IPS-18c (cell line): ENCODE measurements around the gene CCDC57.

Experiments used
- H3K4me3 ChIP-seq: 2 replicates; pipeline ENCODE4 v1.7.0; 2013; ENCODE audit warnings: low read depth, mild to moderate bottlenecking, low read length, moderate library complexity; ENCODE audit not compliant: insufficient read depth
- H3K9me3 ChIP-seq: one replicate; pipeline ENCODE4 v1.6.1; 2013; ENCODE audit warnings: mild to moderate bottlenecking, low read length, moderate library complexity; ENCODE audit not compliant: control insufficient read depth, insufficient read depth

CCDC57 gene

DNA sequence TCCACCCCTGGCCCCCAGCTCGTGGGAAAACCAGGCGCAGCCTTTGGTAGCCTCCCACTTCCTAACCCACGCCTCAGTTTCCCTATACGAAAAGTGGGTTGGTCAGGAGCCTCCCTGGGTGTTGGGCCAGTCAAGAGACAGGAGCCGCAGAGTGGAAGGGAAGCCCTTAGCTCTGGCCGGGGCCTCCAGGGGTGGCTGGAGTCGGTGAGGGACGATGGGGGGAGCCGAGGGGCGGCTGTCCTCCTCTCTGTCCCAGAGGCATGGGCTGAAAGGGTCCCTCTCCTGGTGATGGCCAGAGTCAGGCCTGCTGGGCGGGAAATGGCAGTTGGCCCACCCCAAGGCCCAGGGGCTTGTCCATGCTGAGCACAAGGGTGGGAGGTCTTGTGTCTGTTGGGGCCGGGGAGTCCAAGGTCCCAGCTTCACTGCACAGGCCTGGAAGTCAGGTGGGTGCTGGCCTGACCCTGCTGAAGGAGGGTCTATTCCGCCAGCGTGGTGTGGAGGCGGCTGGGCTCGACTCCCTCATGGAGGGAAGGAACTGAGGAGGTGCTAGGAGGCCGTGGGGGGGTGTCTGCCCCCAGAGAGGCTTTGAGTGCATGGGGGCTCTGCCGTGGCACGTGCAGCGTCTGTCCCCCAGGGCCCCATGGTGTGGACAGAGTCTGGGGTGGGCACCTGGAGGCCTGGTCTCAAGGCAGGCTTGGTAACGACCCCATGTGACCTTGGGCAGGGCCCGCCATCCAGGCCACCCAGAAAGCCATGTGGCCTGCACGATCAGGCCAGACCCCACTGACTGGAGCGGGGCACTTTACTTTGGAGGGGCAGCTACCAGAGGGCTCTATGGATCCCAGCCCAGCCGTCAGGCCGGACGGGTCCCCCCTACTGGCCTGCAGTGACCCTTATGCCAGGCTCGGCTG, 17.3 kb upstream of the CCDC57 start:
- Histone ChIP-seq H3K9me3 (no peaks in the 10 kb centered on the region), H3K4me3 (no peak overlapping the region; the same call in 1 of the 2 replicates)

DNA sequence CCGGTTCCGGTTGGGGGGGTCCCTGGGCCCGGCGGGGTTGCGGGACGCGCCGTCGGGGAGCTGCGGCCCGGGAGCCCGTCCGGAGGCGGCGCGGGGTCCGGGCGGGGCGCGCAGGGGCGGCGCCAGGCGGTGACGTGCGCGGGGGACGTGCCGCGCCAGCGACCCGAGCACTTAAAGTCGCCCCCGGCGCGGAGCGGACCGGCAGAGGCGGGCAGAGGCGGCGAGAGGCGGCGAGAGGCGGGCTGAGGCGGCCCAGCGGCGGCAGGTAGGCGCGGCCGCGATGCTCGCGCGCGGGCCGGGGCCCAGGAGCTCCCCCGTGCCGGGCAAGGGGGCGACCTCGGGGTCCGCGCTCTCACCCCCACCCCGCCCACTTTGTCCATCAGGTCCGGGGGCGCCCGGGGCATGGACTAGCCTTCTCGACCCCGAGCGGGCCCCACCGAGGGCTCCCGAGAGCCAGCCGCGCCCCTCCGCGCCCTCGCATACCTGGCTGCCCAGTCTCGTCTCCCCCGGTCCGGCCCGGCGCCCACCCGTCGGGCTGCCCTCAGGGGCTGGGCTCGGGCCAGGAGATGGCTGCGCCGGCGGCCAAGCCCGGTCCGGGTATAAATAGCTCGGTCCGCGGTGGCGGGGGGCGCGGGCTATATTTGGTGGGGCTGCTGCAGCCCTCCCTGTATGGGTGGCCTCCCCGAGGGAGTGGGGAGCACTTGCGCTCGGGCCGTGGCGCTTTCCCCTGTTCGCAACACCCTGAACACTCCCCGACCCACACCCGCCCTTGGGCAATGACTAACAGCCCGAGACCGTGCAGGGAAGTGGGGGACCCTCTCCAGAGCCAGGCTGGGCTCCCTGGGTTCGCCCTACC, 16.4 kb upstream of the CCDC57 start, which contains the start of gene SLC16A3:
SLC16A3 (plus strand) TSS at position 201 of the 856 bp plus-strand sequence. CDS start 6,967 bp downstream, outside the sequence.
- Histone ChIP-seq H3K4me3 (peak within 1 kb of the TSS; percentile 51), H3K9me3 (no peaks in the 10 kb centered on the region)

DNA sequence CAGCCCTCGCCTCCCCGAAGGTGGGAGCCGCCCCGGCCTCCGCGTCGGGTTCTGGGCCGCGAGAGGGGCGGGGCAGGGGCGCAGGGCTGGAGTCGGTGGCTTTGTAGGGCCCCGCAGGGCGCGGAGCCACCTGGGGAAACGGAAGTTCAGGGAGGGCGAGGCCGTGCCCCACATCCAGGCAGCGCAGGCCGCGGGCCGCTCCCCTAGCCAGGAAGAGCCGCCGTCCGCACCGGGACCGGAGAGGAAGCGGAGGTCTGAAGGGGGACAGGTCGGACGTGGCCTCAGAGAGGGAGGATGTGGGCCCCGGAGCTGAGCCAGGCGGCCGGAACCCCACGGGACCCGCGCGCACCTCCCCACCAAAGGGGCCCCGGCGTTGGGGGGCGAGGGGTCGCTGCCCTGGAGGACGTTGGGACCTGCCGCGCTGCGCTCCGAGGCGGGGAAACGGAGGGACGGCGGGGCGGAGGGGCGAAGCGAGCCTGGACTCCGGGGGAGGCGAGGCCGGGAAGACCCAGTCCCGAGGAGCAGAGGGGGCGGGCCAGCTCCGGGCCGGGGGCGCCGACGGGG, 15.7 kb upstream of the CCDC57 start:
- H3K4me3 ChIP-seq = peak overlapping the region; percentile 51
- no peaks in the 10 kb centered on the region for H3K9me3 ChIP-seq

DNA sequence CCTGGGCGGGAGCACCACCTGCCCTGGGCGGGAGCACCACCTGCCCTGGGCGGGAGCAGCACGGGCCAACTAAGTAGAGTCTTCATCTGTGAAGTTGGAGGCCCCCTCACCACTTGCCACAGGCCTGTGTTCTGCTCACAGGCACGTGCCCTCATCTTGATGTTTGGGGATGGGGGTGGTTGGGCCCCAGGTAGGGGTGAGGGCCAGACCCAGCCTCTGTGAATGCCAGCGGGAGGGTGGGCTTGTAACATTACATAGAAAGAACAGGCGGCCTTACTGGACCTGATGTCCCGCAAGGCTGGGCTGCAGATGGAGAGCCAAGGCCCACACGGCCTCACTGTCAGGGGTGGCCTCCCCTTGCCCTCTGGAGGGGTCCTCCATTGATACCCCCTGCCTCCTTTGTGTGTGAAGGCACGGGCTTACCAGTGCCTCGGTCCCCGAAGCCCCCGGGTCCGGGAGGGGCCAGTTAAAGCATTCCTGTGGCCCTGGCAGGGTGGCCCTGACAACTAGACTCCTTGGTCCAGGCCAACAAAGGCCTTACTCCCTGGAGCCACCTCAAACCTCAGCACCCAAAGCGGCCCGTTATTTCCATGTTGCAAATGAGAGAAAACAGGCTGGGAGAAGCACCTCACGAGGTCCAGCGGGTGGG, 15.1 kb upstream of the CCDC57 start:
- no peak overlapping the region for H3K4me3 ChIP-seq
- no peaks in the 10 kb centered on the region for H3K9me3 ChIP-seq

DNA sequence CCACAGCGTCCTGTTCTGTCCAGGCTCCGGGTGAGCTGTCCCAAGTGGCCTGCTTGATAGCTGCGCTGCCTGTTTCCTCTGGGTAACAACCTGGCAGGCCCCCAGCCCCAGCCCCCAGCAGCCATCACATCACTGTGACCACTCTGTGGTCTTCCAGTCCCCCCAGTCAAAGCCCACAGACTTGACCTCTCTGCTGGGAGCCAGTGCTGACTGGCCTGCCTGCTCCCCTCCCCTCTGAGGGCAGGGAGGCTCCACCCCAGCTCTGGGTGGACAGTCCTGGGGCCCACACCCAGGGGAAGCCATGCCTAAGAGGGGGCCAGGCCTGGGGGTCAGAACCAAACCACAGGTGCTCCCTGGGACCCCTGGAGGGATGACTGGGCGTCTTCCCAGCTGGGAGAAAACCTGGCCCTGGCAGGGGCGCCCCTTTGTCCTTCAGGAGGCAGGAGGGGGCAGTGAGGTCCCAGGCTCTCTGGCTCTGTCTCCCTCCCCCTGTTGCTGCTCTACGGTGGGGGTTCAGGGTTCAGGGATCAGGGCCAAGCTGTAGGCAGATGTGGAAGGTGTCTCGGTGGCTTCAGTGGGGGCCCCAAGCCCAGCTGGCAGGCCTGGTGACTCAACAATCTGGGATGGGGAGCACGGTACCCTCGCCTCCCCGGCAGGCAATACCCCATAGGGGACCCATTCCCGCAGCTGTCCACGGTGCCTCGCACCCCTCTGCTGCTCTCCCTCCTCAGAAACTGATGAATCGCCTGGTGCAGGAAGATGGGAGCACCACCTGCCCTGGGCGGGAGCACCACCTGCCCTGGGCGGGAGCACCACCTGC, 14.4 kb upstream of the CCDC57 start:
- Histone ChIP-seq H3K4me3 (no peak overlapping the region), H3K9me3 (no peaks in the 10 kb centered on the region)

DNA sequence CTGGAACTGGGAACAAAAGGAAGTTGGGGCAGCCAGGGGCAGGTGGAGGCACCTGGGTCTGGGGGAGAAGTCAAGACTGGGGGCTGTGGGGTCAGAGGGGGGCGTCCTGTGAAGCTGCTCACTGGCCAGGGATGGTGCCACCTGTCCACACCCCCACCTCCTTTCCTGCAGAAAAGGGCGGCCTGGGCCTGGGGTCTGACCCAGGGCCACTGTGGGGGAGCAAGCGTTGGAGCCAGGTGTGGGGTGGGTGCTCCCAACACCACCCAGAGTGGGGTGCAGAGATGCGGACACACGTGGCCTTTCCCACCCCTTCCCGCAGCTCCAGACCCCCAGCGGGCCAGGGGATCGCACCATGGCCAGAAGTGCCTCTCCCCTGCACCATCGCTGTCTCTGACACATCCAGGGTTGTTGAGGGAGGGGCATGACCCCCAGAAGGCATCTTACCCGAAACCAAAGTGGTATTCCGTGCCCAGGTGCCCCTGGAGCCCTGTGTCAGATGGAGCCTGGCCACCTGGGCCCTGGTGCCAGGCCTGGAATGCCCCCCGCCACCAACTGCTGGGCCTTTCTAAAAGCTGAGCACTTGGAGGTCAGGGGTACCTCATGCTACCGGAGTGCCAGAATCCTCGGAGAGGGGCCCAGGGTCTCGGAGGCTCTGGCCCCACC, 13.6 kb upstream of the CCDC57 start:
- no peaks in the 10 kb centered on the region for H3K9me3 ChIP-seq
- H3K4me3 ChIP-seq = no peak overlapping the region

DNA sequence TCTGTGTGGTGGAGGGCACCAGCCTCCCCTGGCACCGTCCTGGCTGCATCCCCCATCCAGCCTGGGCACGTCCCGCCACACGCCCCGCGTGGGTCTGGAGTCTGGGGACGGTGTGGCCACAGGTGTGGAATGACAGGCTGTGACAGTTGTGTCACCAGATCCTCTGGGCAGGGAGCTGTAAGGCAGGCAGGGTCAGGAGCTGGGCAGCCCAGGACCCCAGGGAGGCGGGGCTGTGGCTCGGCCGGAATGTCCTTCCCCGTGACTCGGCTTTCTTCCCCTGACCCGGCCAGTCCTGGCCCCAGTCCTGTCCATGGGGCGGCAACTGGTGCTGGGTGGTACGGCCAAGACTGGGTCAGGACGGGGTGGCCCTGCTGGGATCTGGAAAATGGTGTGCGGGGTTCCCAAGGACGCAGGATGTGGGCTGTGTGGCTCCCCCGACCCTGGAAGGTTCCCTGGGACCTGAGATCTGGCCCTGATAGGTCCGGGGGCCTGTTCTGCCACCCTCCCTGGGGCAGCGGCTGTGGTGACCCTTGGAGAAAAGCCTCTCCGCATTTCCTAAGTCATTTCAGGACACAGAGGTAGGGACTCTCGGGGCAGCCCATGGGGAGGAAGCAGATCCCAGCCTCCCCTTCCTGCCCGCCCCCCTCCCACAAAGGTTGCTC, 12.9 kb upstream of the CCDC57 start:
- Histone ChIP-seq H3K9me3 (no peaks in the 10 kb centered on the region), H3K4me3 (no peak overlapping the region)

DNA sequence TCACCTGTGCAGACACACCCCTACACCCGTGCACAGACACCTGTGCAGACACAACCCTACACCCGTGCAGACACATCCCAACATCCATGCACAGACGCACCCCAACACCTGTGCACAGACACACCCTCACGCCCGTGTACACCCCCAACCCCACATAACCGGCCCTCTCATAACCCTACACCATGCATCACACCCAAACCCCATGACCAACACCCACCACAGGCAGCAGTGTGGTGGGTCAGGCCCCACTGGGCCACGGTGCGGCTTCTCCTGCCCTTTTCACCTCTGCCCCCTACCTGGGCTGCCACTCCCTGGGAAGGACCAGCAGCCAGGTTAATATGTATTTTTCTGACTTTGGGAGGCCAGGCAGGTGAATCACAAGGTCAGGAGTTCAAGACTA, 12.0 kb upstream of the CCDC57 start:
- no peaks in the 10 kb centered on the region for H3K9me3 ChIP-seq
- no peak overlapping the region for H3K4me3 ChIP-seq

DNA sequence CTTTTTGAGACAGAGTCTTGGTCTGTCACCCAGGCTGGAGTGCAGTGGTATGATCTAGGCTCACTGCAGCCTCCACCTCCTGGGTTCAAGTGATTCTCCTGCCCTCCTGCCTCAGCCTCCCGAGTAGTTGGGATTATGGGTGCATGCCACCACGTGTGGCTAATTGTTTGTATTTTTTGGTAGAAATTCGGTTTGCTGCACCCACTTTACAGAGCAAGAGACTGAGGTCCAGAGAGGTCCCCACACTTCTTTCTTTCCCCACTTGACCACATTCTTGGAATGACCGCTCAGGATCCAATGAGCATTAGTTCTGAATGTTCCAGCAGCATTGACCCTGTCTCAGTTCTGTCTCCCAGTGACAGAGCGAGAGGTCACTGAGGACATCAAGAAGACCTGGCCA, 10.9 kb upstream of the CCDC57 start:
- Histone ChIP-seq H3K4me3 (no peak overlapping the region), H3K9me3 (no peaks in the 10 kb centered on the region)

DNA sequence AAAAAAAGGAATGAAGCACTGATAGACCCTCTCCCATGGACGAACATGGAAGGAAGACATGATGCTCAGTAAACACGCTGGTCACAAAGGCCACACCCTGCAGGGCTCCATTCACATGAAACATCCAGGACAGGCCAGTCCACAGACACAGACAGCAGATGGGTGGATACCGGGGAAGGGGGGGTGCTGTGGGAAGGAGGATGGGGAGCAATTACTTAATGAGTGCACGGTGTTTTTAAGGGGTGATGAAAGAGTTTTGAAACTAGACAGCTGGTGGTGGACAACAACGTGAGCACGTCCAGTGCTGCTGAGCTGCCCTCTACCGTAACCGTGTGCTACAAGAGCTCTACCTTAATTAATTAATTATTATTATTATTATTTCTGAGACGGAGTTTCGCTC, 10.2 kb upstream of the CCDC57 start:
- H3K4me3 ChIP-seq = no peak overlapping the region

DNA sequence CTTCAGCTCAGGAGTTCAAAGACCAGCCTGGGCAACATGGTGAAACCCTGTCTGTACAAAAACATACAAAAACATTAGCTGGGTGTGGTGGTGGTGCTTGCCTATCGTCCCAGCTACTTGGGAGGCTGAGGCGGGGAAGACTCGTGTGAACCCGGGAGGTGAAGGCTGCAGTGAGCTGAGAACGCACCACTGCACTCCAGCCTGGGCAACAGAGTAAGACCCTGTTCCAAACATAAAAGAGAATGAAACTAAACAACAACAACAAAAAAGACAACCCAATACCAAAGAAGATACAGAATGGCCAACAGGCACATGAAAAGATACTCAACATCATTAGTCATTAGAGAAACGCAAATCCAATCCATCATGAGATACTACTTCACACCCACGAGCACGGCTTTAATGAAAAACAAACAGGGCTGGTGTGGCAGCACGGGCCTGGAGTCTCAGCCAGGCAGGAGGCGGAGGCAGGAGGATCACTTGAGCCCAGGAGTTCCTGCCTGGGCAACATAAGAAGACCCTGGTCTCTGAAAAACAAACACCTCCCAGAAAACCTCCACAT, 8.8 kb upstream of the CCDC57 start:
- H3K9me3 ChIP-seq = no peaks in the 10 kb centered on the region
- H3K4me3 ChIP-seq = no peak overlapping the region

More for the DNA sequence above, 10.2 kb upstream of the CCDC57 start:
- no peaks in the 10 kb centered on the region for H3K9me3 ChIP-seq

DNA sequence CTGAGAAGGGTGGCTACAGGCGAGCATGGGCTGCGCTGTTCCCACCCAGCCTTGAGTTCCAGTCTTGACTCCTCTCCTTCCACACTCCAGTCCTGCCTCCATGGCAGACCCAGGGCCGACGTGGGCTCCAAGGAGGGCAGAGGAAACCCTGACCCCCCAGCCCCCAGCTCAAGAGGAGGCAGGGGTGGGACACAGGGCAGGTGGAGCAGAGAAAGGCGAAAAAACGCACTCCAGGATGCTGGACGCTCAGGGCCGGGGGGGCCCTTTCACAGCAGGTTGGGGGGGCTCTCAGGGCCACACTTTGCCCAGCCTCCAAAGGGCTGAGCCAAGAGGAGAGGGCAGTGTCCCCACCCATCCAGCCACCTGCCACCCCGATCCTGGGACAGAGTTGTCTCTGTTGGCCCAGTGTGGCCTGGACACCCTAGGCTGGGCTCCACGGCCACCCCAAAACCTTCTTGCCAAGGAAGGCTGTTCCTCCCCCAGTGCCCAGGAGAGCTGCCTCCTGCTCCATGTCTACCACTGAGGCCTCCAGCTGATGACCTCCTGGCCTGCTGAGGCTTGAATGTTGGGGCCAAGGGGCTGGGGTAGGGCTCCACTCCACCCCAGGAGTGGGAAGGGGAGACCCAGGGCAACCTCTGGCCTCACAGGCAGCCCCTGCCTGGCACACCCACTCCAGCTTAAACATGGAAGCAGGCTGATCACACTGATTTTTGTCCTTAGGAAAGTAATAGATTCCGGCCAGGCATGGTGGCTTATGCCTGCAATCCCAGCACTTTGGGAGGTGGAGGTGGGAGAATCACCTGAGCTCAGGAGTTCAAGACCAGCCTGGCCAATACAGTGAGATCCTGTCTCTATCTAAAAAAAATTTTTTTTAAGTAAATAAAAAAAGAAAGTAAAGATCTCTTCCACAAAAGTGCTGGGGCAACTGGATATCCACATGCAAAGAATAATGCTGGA, 7.4 kb upstream of the CCDC57 start:
- Histone ChIP-seq H3K4me3 (no peak overlapping the region), H3K9me3 (no peaks in the 10 kb centered on the region)

DNA sequence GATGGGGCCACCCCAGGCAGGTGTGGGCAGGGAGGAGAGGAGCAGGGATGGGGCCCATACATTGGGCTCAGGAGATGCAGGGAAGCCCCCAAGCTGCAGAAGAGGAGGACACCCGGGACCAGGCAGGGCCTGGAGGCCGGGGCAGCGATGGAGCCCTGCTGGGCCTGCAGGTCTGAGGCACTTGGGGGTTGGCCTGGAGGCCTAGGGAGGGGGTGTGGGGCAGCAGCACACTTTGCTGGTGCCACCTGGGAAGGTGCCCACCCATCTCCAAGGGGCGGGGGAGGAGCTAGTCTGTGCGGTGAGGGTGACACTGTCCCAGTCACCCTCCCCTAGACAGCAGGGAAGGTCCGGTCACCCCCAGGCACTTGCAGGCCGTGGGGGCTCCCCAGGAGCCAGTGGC, 6.4 kb upstream of the CCDC57 start:
- H3K4me3 ChIP-seq = no peak overlapping the region
- H3K9me3 ChIP-seq = no peaks in the 10 kb centered on the region

DNA sequence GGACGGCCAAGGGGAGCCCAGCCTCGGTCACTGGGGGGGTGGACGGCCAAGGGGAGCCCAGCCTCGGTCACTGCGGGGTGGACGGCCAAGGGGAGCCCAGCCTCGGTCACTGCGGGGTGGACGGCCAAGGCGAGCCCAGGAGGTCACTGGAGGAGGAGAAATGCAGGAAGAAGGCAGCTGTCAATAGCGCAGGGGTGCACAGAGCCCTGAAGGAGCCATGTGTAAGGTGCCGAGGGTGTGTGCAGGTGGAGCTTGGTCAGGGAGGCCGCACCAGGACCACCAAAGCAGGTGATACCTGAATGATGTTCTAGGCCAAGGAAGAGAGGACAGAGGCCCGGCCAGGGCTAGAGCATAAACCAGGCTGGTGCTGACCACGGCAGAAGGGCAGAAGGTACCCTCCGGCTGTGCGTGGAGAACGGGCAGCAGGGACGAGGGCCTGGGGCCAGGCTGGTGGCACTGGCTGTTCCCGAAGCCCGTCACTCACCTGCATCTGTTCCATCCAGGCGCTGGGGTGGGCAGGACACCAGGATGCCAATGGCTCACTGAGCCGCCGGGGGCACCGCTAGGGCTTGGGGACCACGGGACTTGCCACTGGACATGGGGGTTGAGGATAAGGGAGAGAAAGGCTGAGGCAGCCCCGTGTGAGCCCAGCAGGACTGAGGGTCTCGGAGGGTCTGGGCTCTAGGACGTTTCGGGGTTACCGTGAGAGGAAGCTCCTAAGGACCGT, 5.9 kb upstream of the CCDC57 start:
- Histone ChIP-seq H3K9me3 (no peaks in the 10 kb centered on the region), H3K4me3 (no peak overlapping the region)
